AG09319 (cell line): ENCODE data around the gene PAK4.

Source experiments
- DNase-seq: peaks from one replicate; pipeline ENCODE4 v3.0.0-alpha.2; 2010; ENCODE audit warnings: low read depth; ENCODE audit errors: extremely low read depth
- TF ChIP-seq, protein P1 (sequence below): IDR thresholded peaks from 2 replicates; pipeline ENCODE4 v1.5.1; 2011; ENCODE audit warnings: low read depth, mild to moderate bottlenecking, inconsistent platforms, low read length, moderate library complexity

PAK4 gene

DNA sequence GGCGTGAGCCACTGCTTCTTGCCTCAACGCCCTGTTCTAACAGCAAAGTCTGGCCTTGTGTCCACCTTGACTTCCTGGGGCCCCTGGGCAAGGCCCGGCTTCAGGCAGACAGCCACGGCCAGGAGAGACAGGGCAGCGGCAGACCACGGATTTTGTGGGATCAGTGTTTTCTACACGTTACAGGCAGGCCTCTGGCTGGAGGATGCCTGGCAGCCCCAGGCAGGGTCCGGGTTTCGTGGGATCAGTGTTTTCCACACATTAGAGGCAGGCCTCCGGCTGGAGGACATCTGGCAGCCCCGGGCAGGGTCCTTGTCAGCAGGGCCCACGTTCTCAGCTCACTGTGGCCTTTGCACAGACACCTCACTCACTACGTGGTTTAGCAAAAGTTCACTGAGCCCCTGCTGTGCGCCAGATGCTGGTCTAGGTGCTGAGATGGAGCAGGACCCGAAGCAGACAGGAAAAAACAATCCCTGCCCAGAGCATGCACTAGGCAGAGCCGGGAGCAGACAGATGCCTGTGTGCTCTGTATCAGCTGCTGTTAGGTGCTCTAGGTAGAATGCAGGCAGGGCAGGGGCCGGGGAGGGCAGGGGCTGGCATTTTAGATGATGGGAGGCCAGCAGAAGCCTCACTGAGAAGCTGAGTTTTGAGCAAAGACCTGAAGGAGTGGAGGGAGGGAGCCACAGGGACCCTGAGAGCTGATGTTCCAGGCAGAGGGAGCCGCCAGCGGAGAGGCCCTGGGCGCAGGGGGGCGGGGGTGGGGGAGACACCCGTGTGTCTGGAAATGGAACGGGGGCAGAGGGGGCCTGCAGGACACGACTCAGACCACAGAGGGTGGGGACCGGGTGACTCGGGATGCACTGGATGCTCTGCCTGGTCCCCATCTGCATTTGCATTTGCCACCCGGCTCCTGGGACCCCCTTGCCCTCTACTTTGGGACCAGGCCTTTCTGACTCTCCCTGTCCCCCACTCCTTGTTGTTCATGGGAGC, 46.2 kb downstream of the PAK4 start:
- TF ChIP-seq, protein P1, sequence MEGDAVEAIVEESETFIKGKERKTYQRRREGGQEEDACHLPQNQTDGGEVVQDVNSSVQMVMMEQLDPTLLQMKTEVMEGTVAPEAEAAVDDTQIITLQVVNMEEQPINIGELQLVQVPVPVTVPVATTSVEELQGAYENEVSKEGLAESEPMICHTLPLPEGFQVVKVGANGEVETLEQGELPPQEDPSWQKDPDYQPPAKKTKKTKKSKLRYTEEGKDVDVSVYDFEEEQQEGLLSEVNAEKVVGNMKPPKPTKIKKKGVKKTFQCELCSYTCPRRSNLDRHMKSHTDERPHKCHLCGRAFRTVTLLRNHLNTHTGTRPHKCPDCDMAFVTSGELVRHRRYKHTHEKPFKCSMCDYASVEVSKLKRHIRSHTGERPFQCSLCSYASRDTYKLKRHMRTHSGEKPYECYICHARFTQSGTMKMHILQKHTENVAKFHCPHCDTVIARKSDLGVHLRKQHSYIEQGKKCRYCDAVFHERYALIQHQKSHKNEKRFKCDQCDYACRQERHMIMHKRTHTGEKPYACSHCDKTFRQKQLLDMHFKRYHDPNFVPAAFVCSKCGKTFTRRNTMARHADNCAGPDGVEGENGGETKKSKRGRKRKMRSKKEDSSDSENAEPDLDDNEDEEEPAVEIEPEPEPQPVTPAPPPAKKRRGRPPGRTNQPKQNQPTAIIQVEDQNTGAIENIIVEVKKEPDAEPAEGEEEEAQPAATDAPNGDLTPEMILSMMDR: no peak
- DNase-seq: no peak

DNA sequence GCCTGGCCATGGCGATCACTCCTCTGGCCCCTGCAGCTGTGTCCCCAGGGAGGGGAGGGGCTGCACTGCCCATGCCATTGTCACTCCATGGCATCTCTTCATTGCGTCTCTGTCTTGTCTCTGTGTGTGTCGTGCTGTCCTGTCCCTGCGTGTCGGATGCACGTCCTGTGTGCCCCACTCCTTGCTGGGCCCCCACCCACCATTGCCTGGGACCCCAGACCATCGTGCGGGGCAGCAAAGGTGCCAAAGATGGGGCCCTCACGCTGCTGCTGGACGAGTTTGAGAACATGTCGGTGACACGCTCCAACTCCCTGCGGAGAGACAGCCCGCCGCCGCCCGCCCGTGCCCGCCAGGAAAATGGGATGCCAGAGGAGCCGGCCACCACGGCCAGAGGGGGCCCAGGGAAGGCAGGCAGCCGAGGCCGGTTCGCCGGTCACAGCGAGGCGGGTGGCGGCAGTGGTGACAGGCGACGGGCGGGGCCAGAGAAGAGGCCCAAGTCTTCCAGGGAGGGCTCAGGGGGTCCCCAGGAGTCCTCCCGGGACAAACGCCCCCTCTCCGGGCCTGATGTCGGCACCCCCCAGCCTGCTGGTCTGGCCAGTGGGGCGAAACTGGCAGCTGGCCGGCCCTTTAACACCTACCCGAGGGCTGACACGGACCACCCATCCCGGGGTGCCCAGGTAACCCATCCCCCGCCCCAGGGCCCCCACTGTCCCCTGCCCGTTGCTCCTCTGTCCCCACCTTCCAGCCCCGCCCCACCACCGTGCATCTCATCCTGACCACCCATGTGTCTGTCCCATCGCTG, 47.3 kb downstream of the PAK4 start:
- TF ChIP-seq, protein P1: no peak
- no peak for DNase-seq

DNA sequence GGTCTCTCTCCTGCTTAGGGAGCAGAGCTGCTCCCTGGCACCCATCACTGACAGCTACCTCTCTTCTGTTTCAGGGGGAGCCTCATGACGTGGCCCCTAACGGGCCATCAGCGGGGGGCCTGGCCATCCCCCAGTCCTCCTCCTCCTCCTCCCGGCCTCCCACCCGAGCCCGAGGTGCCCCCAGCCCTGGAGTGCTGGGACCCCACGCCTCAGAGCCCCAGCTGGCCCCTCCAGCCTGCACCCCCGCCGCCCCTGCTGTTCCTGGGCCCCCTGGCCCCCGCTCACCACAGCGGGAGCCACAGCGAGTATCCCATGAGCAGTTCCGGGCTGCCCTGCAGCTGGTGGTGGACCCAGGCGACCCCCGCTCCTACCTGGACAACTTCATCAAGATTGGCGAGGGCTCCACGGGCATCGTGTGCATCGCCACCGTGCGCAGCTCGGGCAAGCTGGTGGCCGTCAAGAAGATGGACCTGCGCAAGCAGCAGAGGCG, 48.0 kb downstream of the PAK4 start:
- no peak for DNase-seq
- TF ChIP-seq, protein P1: no peak

DNA sequence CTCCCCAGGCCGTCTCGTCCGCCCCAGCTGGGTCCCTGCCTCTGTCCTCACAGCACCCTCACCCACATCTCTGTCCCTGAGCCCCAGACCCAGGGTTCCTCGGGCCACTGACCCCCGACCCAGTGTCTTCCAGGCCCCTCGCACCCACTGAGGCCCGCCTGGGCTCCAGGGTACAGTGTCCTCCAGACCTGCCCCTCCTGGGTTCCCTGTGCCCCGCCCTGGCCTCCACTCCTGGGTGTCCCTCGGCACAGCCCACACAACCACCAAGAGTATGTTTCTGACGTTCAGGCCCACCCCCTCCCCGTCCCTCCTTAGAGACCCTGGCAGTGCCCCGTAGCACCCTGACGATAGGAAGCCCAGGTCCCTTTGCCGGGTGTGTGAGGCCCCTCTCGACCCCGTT, 48.6 kb downstream of the PAK4 start:
- no peak for DNase-seq
- TF ChIP-seq, protein P1: no peak

DNA sequence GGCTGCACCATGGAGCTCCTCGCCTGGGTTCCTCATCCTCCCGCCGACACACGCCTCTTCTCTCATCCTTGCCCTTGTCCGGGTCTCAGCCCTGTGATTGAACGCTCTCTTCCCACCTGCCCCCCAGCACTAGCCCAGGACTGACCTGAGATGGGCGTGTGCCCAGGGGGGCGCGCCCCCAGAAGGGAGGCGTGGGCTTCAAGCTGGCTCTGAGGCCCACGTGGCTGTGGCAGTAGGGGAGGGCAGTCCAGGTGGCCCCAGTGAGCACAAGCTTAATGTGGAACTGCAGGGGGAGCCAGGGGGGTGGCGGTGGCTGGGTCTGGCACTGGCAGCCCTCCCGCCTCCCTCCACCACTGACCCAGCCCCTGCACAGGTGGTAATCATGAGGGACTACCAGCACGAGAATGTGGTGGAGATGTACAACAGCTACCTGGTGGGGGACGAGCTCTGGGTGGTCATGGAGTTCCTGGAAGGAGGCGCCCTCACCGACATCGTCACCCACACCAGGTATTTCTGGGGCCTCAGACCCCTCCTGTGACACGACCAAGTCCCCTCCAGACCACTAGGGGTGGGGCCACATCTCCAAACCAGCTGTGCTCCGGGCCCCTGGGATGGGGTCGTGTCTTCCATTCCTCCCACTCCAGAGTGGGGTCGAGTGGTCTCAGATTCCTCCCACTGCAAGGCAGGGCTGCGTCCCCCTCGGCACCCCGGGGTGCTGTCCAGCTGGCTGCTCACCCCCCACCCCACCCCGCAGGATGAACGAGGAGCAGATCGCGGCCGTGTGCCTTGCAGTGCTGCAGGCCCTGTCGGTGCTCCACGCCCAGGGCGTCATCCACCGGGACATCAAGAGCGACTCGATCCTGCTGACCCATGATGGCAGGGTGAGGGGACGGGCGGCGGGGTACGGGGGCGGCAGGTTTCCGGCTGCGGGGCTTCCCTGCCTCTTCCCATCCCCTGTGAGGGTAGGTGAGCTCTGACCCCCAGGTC, 49.3 kb downstream of the PAK4 start:
- no peak for DNase-seq
- TF ChIP-seq, protein P1: no peak

DNA sequence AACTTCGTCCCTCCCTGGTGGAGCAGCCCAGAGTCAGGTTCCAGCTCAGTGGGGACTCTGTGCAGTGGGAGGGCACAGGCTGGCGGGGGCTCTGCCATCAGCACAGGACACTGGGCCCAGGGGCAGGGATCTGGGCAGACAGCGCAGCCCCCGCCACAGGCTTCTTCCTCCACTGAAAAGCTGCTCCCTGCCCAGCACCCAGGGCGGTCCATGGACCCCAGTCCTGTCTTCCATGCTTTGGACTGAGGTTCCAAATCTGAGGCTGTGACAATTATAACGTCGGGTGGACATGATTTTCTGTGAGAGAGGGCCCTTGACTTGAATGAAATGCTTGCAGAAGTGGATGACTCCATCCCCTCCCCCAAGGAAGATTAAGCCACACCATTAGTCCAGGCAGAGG, 50.0 kb downstream of the PAK4 start:
- TF ChIP-seq, protein P1: no peak
- no peak for DNase-seq
